Activated CD4-positive, CD25-positive, alpha-beta regulatory T cell treated with anti-CD3 and anti-CD28 coated beads, Interleukin-2, amount 50 U/mL, for 72 hours (primary cell): ENCODE data around the gene OTULINL.

ENCODE experiments used
- DNase-seq: peaks from one replicate; pipeline ENCODE4 v3.0.0; 2021

The OTULINL gene

GRCh38 chr5:14603141-14603540 lies 21.5 kb downstream of the OTULINL start:
- no peak for DNase-seq

GRCh38 chr5:14607104-14607503 lies 25.5 kb downstream of the OTULINL start:
- DNase-seq, result no peak

- DNase-seq, result no peak
Measured at GRCh38 chr5:14608169-14608568, 26.6 kb downstream of the OTULINL start.

GRCh38 chr5:14611737-14612136 lies 30.1 kb downstream of the OTULINL start:
- DNase-seq, result no peak

- DNase-seq, result no peak
Measured at GRCh38 chr5:14614490-14614889, 32.9 kb downstream of the OTULINL start.

GRCh38 chr5:14615365-14615764 lies 33.8 kb downstream of the OTULINL start:
- no peak for DNase-seq

- no peak for DNase-seq
Measured at GRCh38 chr5:14617441-14617840, 35.8 kb downstream of the OTULINL start.

GRCh38 chr5:14627270-14627669 lies 45.7 kb downstream of the OTULINL start:
- DNase-seq, result no peak

GRCh38 chr5:14628346-14628745 lies 46.8 kb downstream of the OTULINL start:
- DNase-seq, result peak; percentile 36

- no peak for DNase-seq
Measured at GRCh38 chr5:14630671-14631070, 49.1 kb downstream of the OTULINL start.

- no peak for DNase-seq
Measured at GRCh38 chr5:14635656-14636055, 54.1 kb downstream of the OTULINL start.

GRCh38 chr5:14640765-14641164 lies 59.2 kb downstream of the OTULINL start:
- DNase-seq, result no peak

GRCh38 chr5:14644623-14645237 lies 63.1 kb downstream of the OTULINL start:
- DNase-seq, result no peak

GRCh38 chr5:14650052-14650451 lies 68.5 kb downstream of the OTULINL start:
- no peak for DNase-seq

- no peak for DNase-seq
Measured at GRCh38 chr5:14655146-14655741, 73.7 kb downstream of the OTULINL start.

- DNase-seq, result no peak
Measured at GRCh38 chr5:14656898-14657297, 75.3 kb downstream of the OTULINL start.

- no peak for DNase-seq
Measured at GRCh38 chr5:14659821-14660607, 78.4 kb downstream of the OTULINL start.

- DNase-seq, result no peak
Measured at GRCh38 chr5:14660833-14661232, 79.2 kb downstream of the OTULINL start.
